HG03064 (cell line): ENCODE data around the gene IVNS1ABP.
A peak's percentile ranks its signal among the peaks of the same experiment; 100 is the strongest.

Experiments used
- ATAC-seq: cut with Tn5 transposase; IDR thresholded peaks from one replicate; pipeline ENCODE4 v1.9.1; 2021; ENCODE audit warnings: low read depth; ENCODE audit not compliant: unreplicated experiment

Gene IVNS1ABP

GRCh38 chr1:185297982-185298381 is 19.1 kb downstream of the IVNS1ABP start:
- no peak for ATAC-seq

GRCh38 chr1:185295091-185295490 is 22.0 kb downstream of the IVNS1ABP start:
- no peak for ATAC-seq

GRCh38 chr1:185293967-185294542 is 23.0 kb downstream of the IVNS1ABP start:
- ATAC-seq: no peak

GRCh38 chr1:185292237-185292636 is 24.8 kb downstream of the IVNS1ABP start:
- no peak for ATAC-seq

- ATAC-seq: no peak
Observed at GRCh38 chr1:185291652-185292051, 25.4 kb downstream of the IVNS1ABP start.

GRCh38 chr1:185291159-185291558 is 25.9 kb downstream of the IVNS1ABP start:
- no peak for ATAC-seq

- no peak for ATAC-seq
Observed at GRCh38 chr1:185289880-185290279, 27.2 kb downstream of the IVNS1ABP start.

GRCh38 chr1:185288435-185288834 is 28.6 kb downstream of the IVNS1ABP start:
- no peak for ATAC-seq

- ATAC-seq: no peak
Observed at GRCh38 chr1:185287451-185287850, 29.6 kb downstream of the IVNS1ABP start.

- no peak for ATAC-seq
Observed at GRCh38 chr1:185284533-185285276, 32.3 kb downstream of the IVNS1ABP start.

GRCh38 chr1:185284116-185284515 is 32.9 kb downstream of the IVNS1ABP start:
- no peak for ATAC-seq

- peak; percentile 87 for ATAC-seq
Observed at GRCh38 chr1:185281245-185281644, 35.8 kb downstream of the IVNS1ABP start.

GRCh38 chr1:185280589-185280988 is 36.5 kb downstream of the IVNS1ABP start:
- no peak for ATAC-seq

GRCh38 chr1:185279571-185279970 is 37.5 kb downstream of the IVNS1ABP start:
- ATAC-seq: no peak

GRCh38 chr1:185271921-185272320 is 45.1 kb downstream of the IVNS1ABP start:
- no peak for ATAC-seq

- no peak for ATAC-seq
Observed at GRCh38 chr1:185268352-185268751, 48.7 kb downstream of the IVNS1ABP start.

GRCh38 chr1:185267701-185268100 is 49.3 kb downstream of the IVNS1ABP start:
- ATAC-seq: no peak

GRCh38 chr1:185267301-185267700 is 49.7 kb downstream of the IVNS1ABP start:
- no peak for ATAC-seq

- ATAC-seq: no peak
Observed at GRCh38 chr1:185265314-185265713, 51.7 kb downstream of the IVNS1ABP start.

GRCh38 chr1:185263780-185264179 is 53.3 kb downstream of the IVNS1ABP start:
- no peak for ATAC-seq

GRCh38 chr1:185263292-185263691 is 53.8 kb downstream of the IVNS1ABP start:
- ATAC-seq: no peak

- ATAC-seq: no peak
Observed at GRCh38 chr1:185262151-185262550, 54.9 kb downstream of the IVNS1ABP start.
